Prostate gland (tissue), 2 donors: Measurements from ENCODE around the gene MMS19.

Experiments
- POLR2A ChIP-seq: fragments of 450-650 bp; IDR thresholded peaks from one replicate; pipeline ENCODE4 v1.6.1; 2016; ENCODE audit warnings: antibody characterized with exemption, mild to moderate bottlenecking
- POLR2AphosphoS5 ChIP-seq: sonication (generic); formaldehyde crosslinking; IDR thresholded peaks from one replicate; pipeline ENCODE4 v1.6.1; 2017; ENCODE audit warnings: antibody characterized with exemption
- TF ChIP-seq, protein P1 (sequence below), 4 experiments: fragments of 200-600 bp in 2 of 4; fragments of 450-650 bp in 2 of 4; sonication (generic) in 2 of 4; IDR thresholded peaks; 1 replicate in 3 of 4; 2 replicates in 1 of 4; pipeline ENCODE4 v1.5.1; 2016 to 2019; ENCODE audit warnings: antibody characterized with exemption in 4 of 4, mild to moderate bottlenecking in 2 of 4, moderate library complexity in 2 of 4

GRCh38 chr10:97533888-97534287, 35.7 kb upstream of the MMS19 start:
- TF ChIP-seq, protein P1, sequence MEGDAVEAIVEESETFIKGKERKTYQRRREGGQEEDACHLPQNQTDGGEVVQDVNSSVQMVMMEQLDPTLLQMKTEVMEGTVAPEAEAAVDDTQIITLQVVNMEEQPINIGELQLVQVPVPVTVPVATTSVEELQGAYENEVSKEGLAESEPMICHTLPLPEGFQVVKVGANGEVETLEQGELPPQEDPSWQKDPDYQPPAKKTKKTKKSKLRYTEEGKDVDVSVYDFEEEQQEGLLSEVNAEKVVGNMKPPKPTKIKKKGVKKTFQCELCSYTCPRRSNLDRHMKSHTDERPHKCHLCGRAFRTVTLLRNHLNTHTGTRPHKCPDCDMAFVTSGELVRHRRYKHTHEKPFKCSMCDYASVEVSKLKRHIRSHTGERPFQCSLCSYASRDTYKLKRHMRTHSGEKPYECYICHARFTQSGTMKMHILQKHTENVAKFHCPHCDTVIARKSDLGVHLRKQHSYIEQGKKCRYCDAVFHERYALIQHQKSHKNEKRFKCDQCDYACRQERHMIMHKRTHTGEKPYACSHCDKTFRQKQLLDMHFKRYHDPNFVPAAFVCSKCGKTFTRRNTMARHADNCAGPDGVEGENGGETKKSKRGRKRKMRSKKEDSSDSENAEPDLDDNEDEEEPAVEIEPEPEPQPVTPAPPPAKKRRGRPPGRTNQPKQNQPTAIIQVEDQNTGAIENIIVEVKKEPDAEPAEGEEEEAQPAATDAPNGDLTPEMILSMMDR (IDR thresholded peaks at IDR 0.05): no peak
- no peak for TF ChIP-seq POLR2A
- no peak for TF ChIP-seq POLR2AphosphoS5
